ENCODE measurements around the gene VWC2L. TPM values are rescaled to one million over a fixed set of nuclear protein-coding genes. Genes with fewer than 3 reads are reported as not detected.

Gene VWC2L
- total and polyA plus RNA-seq, 2 of the 4 experiments (the other 2 are of a cell fraction): not detected

- no TSS peak for BruUV-seq (replicated peaks)
- Histone ChIP-seq H3K18ac (ENCODE audit: low read depth, low read length) (no peak overlapping the region), H3K23ac (ENCODE audit: low read depth, low read length) (peak overlapping the region; percentile 24; the same call in 1 of the 2 replicates), H3K4me3 (ENCODE audit: insufficient read depth, low read depth, low read length) (no peak overlapping the region), H3K9ac (ENCODE audit: low read depth, low read length) (no peak overlapping the region), H3K27me3 (ENCODE audit: control insufficient read depth, insufficient read depth, low read length) (no peaks in the 10 kb centered on the region), H3K9me3 (ENCODE audit: control insufficient read depth, insufficient read depth, low read length) (no peaks in the 10 kb centered on the region), H3K56ac (ENCODE audit: extremely low read depth, insufficient read depth, low read length) (no peak overlapping the region), H2BK20ac (ENCODE audit: low read depth, low read length) (no peak overlapping the region), H3K79me1 (ENCODE audit: low read depth in 1 of 2, low read length in 2 of 2) (no peaks in the 10 kb centered on the region), H4K8ac (ENCODE audit: low read depth in 2 of 2, low read length in 2 of 2) (no peak overlapping the region), H3K4me1 (ENCODE audit: control insufficient read depth, insufficient read depth, low read length) (no peaks in the 10 kb centered on the region), H3K9me1 (ENCODE audit: insufficient read depth, low read length) (no peaks in the 10 kb centered on the region; the same call in 1 of the 2 replicates), H2BK120ac (ENCODE audit: low read depth, low read length) (no peak overlapping the region), H4K91ac (ENCODE audit: insufficient read depth, low read depth, low read length) (no peak overlapping the region), H2AK9ac (replicated peaks; ENCODE audit: low read depth, low read length, poor library complexity) (no peak overlapping the region), H2AFZ (replicated peaks; ENCODE audit: low read length, poor library complexity) (no peak overlapping the region), H3K36me3 (ENCODE audit: control insufficient read depth, insufficient read depth, low read length) (no peaks in the 10 kb centered on the region), H2BK15ac (ENCODE audit: low read depth, low read length) (no peak overlapping the region), H4K5ac (ENCODE audit: low read depth, low read length) (no peak overlapping the region), H3K4me2 (ENCODE audit: low read depth, low read length) (no peak overlapping the region), H3K27ac (ENCODE audit: insufficient read depth, low read length) (no peak overlapping the region), H2AK5ac (ENCODE audit: low read depth, low read length) (no peak overlapping the region), H3K4ac (ENCODE audit: low read depth, low read length) (no peak overlapping the region), H3K14ac (replicated peaks; ENCODE audit: low read depth, low read length) (0 out of 2 replicates have a peak overlapping the region, but pooled peaks have one; percentile 63), H2BK5ac (ENCODE audit: low read depth, low read length, poor library complexity, severe bottlenecking) (no peak overlapping the region), H4K20me1 (ENCODE audit: insufficient read depth, low read length) (no peaks in the 10 kb centered on the region)
- DNase-seq (no peak), ATAC-seq (ENCODE audit: low read depth) (no peak)
- dilution Hi-C loops (cut with HindIII; ENCODE audit: low sequenced_read_pairs, unreplicated experiment) (no loop called here), intact Hi-C loops (cut with micrococcal nuclease) (no loop called here), in situ Hi-C loops (cut with MboI; ENCODE audit: low sequenced_read_pairs) (no loop called here)
- 50% methylated on average over 4 of the region's 7 CpGs; no CpG with 5 or more reads in 1 of the 2 experiments for WGBS, 2 experiments (ENCODE audit: extremely low coverage in 2 of 2, insufficient read length in 1 of 2)
- POLR2A ChIA-PET (ENCODE audit: unreplicated experiment): no interaction called here
- TF ChIP-seq CHD1 (IDR thresholded peaks at IDR 0.05; ENCODE audit: low read depth, low read length) (no peak), CEBPB (IDR thresholded peaks at IDR 0.05; ENCODE audit: low read depth, low read length) (no peak), MAZ (IDR thresholded peaks at IDR 0.05; ENCODE audit: borderline replicate concordance, low read depth, low read length) (no peak), RFX5 (IDR thresholded peaks at IDR 0.05; ENCODE audit: low read depth, low read length) (no peak), POLR2A (IDR thresholded peaks at IDR 0.05; ENCODE audit: low read depth, low read length) (no peak), BHLHE40 (IDR thresholded peaks at IDR 0.05; ENCODE audit: low read depth, low read length) (no peak), SMC3 (IDR thresholded peaks at IDR 0.05; ENCODE audit: low read depth, low read length) (no peak), RAD21 (IDR thresholded peaks at IDR 0.05; ENCODE audit: low read length) (no peak), RCOR1 (IDR thresholded peaks at IDR 0.05; ENCODE audit: insufficient replicate concordance, low read length) (no peak), MXI1 (IDR thresholded peaks at IDR 0.05; ENCODE audit: borderline replicate concordance, low read depth, low read length) (no peak), NFE2L2 (IDR thresholded peaks at IDR 0.05; ENCODE audit: low read depth, low read length) (no peak), ELK1 (IDR thresholded peaks at IDR 0.05; ENCODE audit: borderline replicate concordance, low read depth, low read length) (no peak)
- CTCF ChIA-PET: no interaction called here
Observed at GRCh38 chr2:214575465-214575864, 164.6 kb downstream of the VWC2L start.

All from IMR-90 (cell line).